ENCODE data around the gene UROC1. TPM values are rescaled to one million over a fixed set of nuclear protein-coding genes. Genes with fewer than 3 reads are reported as not detected.

The UROC1 gene
- total and polyA plus RNA-seq, 12 donors, result 0.01 TPM; not detected in 11

GRCh38 chr3:126436826-126437717 lies 80.5 kb downstream of the UROC1 start:
- WGBS, 2 donors, result 96% methylated on average over 18 of the region's 18 CpGs
- Histone ChIP-seq H3K27me3 (no peaks in the 10 kb centered on the region), H3K4me3 (no peak overlapping the region), H3K27ac (no peak overlapping the region), H3K9me3 (no peaks in the 10 kb centered on the region), H3K4me1 (peaks cover 0 to 22% (median 9%) of the 10 kb centered on the region in 9 donors), H3K36me3 (peaks cover 0 to 73% (median 19%) of the 10 kb centered on the region in 9 donors)
- intact Hi-C loops (cut with DNase I), result no loop called here
- ATAC-seq (no peak), DNase-seq (no peak)
- no peak for TF ChIP-seq CTCF (IDR thresholded peaks at IDR 0.05)

- peaks cover 0 to 61% (median 19%) of the 10 kb centered on the region in 9 donors for H3K36me3 ChIP-seq
- no peak for TF ChIP-seq CTCF (IDR thresholded peaks at IDR 0.05)
- intact Hi-C loops (cut with DNase I), result no loop called here
- ATAC-seq (no peak), DNase-seq (no peak)
- no peaks in the 10 kb centered on the region for H3K27me3 ChIP-seq
- H3K9me3 ChIP-seq, result peaks cover 0 to 5% (median 0%) of the 10 kb centered on the region in 11 donors
- peaks cover 0 to 16% (median 9%) of the 10 kb centered on the region in 9 donors for H3K4me1 ChIP-seq
- 95 to 96% methylated on average over 14 of the region's 14 CpGs for WGBS, 2 donors
- no peak overlapping the region for H3K27ac ChIP-seq
- no peak overlapping the region for H3K4me3 ChIP-seq
Observed at GRCh38 chr3:126435456-126436315, 81.9 kb downstream of the UROC1 start.

- H3K4me1 ChIP-seq, result peaks cover 0 to 16% (median 9%) of the 10 kb centered on the region in 9 donors
- no peak for TF ChIP-seq CTCF (IDR thresholded peaks at IDR 0.05)
- H3K27me3 ChIP-seq, result no peaks in the 10 kb centered on the region
- peaks cover 0 to 12% (median 0%) of the 10 kb centered on the region in 11 donors for H3K9me3 ChIP-seq
- WGBS, 2 donors, result 93 to 95% methylated on average over 8 of the region's 8 CpGs
- DNase-seq (no peak), ATAC-seq (no peak)
- peaks cover 0 to 55% (median 19%) of the 10 kb centered on the region in 9 donors for H3K36me3 ChIP-seq
- no peak overlapping the region for H3K4me3 ChIP-seq
- no peak overlapping the region for H3K27ac ChIP-seq
- intact Hi-C loops (cut with DNase I), result no loop called here
Observed at GRCh38 chr3:126434931-126435411, 82.6 kb downstream of the UROC1 start.

- no peak overlapping the region for H3K27ac ChIP-seq
- H3K4me1 ChIP-seq, result peaks cover 0 to 16% (median 9%) of the 10 kb centered on the region in 9 donors
- DNase-seq (no peak), ATAC-seq (peak in 1 of 8 donors; percentile 19)
- H3K27me3 ChIP-seq, result no peaks in the 10 kb centered on the region
- peaks cover 0 to 48% (median 18%) of the 10 kb centered on the region in 9 donors for H3K36me3 ChIP-seq
- 93% methylated on average over 6 of the region's 6 CpGs for WGBS, 2 donors
- intact Hi-C loops (cut with DNase I), result no loop called here
- no peak for TF ChIP-seq CTCF (IDR thresholded peaks at IDR 0.05)
- H3K9me3 ChIP-seq, result peaks cover 0 to 20% (median 0%) of the 10 kb centered on the region in 11 donors
- no peak overlapping the region for H3K4me3 ChIP-seq
Observed at GRCh38 chr3:126434264-126434590, 83.3 kb downstream of the UROC1 start.
